C4-2B (cell line): ENCODE measurements around the gene P3R3URF.

Experiments used
- ZFX ChIP-seq: fragments of 450-650 bp; IDR thresholded peaks from 2 replicates; pipeline ENCODE4 v1.6.1; 2017
- TF ChIP-seq, protein P1 (sequence below): fragments of 450-650 bp; conservative IDR thresholded peaks from 2 replicates; pipeline ENCODE4 v1.5.1; 2017; ENCODE audit warnings: mild to moderate bottlenecking

DNA sequence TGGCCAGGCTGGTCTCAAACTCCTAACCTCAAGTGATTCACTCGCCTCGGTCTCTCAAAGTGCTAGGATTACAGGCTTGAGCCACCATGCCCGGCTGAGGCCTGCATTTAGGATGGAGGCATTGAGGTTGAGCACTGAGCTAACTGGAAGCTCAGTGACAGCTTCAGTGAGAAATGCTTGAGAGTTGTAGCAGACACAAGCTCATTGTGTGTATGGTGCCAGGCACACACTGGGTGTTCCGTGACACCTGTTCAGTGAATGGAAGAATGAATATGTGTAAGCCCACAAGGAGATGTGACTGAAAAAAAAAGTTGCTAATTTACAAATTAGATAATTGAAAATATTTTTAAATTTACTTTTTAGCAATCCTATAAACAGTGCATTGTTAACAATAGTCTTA is 48.7 kb upstream of the P3R3URF start:
- TF ChIP-seq, protein P1, sequence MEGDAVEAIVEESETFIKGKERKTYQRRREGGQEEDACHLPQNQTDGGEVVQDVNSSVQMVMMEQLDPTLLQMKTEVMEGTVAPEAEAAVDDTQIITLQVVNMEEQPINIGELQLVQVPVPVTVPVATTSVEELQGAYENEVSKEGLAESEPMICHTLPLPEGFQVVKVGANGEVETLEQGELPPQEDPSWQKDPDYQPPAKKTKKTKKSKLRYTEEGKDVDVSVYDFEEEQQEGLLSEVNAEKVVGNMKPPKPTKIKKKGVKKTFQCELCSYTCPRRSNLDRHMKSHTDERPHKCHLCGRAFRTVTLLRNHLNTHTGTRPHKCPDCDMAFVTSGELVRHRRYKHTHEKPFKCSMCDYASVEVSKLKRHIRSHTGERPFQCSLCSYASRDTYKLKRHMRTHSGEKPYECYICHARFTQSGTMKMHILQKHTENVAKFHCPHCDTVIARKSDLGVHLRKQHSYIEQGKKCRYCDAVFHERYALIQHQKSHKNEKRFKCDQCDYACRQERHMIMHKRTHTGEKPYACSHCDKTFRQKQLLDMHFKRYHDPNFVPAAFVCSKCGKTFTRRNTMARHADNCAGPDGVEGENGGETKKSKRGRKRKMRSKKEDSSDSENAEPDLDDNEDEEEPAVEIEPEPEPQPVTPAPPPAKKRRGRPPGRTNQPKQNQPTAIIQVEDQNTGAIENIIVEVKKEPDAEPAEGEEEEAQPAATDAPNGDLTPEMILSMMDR: no peak
- no peak for TF ChIP-seq ZFX
